ENCODE data around the gene GOLGA6L2.

GRCh38 chr15:23439513-23439912 lies 7.5 kb downstream of the GOLGA6L2 start:
- TF ChIP-seq CTCF (IDR thresholded peaks at IDR 0.05): no peak
- TF ChIP-seq POLR2A (IDR thresholded peaks at IDR 0.05; ENCODE audit: low read depth): no peak

Measured in esophagus muscularis mucosa (tissue), 3 donors.